Adrenal gland (tissue), 12 donors: ENCODE measurements around the gene TNS4. TPM values are rescaled to one million over a fixed set of nuclear protein-coding genes. Genes with fewer than 3 reads are reported as not detected.
A peak's percentile ranks its signal among the peaks of the same experiment; 100 is the strongest.

Experiments used
- DNase-seq, 7 donors: peaks; one replicate each; pipeline ENCODE4 v3.0.0-alpha.2; 2019 to 2020
- H3K27ac ChIP-seq, 5 donors: fragments of 200-600 bp; sonication (generic) in 4 of 5; 1 replicate in 3 of 5; 2 replicates in 2 of 5; pipeline versions ENCODE4 v1.5.1 to v1.8.0; 2016 to 2020; ENCODE audit warnings: mild to moderate bottlenecking in 1 of 5
- H3K27me3 ChIP-seq: fragments of 200-600 bp; 2 replicates; pipeline ENCODE4 v1.8.0; 2021
- H3K36me3 ChIP-seq, 2 donors: fragments of 200-600 bp; replicated peaks in 1 of 2; 1 replicate in 1 of 2; 2 replicates in 1 of 2; pipeline versions ENCODE4 v1.5.1 to v1.8.0; 2018 to 2022
- H3K4me1 ChIP-seq, 2 donors: fragments of 200-600 bp; replicated peaks in 1 of 2; 1 replicate in 1 of 2; 2 replicates in 1 of 2; pipeline versions ENCODE4 v1.5.1 to v1.8.0; 2018 to 2021
- H3K4me3 ChIP-seq, 4 donors: fragments of 200-600 bp; sonication (generic) in 3 of 4; one replicate each; pipeline ENCODE4 v1.5.1; 2016 to 2018
- H3K9me3 ChIP-seq, 3 donors: fragments of 200-600 bp; sonication (generic) in 1 of 3; replicated peaks in 1 of 3; 1 replicate in 2 of 3; 2 replicates in 1 of 3; pipeline versions ENCODE4 v1.5.1 to v1.8.0; 2016 to 2021
- POLR2A ChIP-seq, 2 donors: fragments of 450-650 bp; IDR thresholded peaks; one replicate each; pipeline ENCODE4 v1.6.1; 2017; ENCODE audit warnings: antibody characterized with exemption in 2 of 2, mild to moderate bottlenecking in 2 of 2, moderate library complexity in 1 of 2
- WGBS, 4 donors: extraction: QIAGEN DNeasy Blood & Tissue Kit in 2 of 4; methylation state at CpG; one replicate each; pipeline versions ENCODE4 v1.1.5 to v1.1.7; 2013 to 2017; 5-methylcytosine and 5-hydroxymethylcytosine counted together
- intact Hi-C, 2 donors: fragments of 100-400 bp; cut with DNase I; formaldehyde crosslinking; loops; one replicate each; pipeline versions ENCODE4 v1.14.1 to v1.15.0; 2022 to 2023
- polyA plus RNA-seq, 3 donors: library from polyadenylated mRNA; stranded (reverse); fragments of 200-250 nt in 2 of 3; fragments of 350-450 nt in 1 of 3; fragmentation: Illumina TruSeq in 1 of 3; extraction: RNeasy Lipid Tissue Mini Kit (QIAGEN cat#74804) in 1 of 3; gene quantifications; one replicate each; pipeline ENCODE4 v1.2.3, GENCODE V29; 2013 to 2014
- total RNA-seq, 9 donors: library from RNA; depleted of rRNA in 4 of 9; stranded (reverse); fragments of >200 nt in 4 of 9; fragments of 120-200 nt in 1 of 9; fragmentation: NEBNext Ultra II Directional in 1 of 9; extraction: Animal tissue kit (Norgen Biotek cat#: 25700) in 1 of 9; gene quantifications; one replicate each; pipeline versions ENCODE4 v1.1.0 to v1.2.4, GENCODE V29; 2013 to 2023
- TF ChIP-seq, protein P1 (sequence below), 6 experiments: fragments of 450-650 bp in 4 of 6; fragments of 200-600 bp in 2 of 6; sonication (generic) in 1 of 6; IDR thresholded peaks; 1 replicate in 5 of 6; 2 replicates in 1 of 6; pipeline versions ENCODE4 v1.5.1 to v1.8.0; 2016 to 2021; ENCODE audit warnings: antibody characterized with exemption in 6 of 6, mild to moderate bottlenecking in 2 of 6, moderate library complexity in 1 of 6
- donor health status: healthy with polysubstance abuse.
- donor health status: Bipolar disorder and iron deficiency.
- donor health status: DM: yes; HTN: yes; CAD: no.
- donor health status: DM: no; HTN: no; CAD: no.
- donor health status: DM: no; HTN: no; CAD: no.
- donor health status: DM: yes; HTN: yes; CAD: no.

TNS4 gene
- total and polyA plus RNA-seq, 12 donors: 0.07 to 0.32 (median 0.11) TPM; not detected in 7

DNA sequence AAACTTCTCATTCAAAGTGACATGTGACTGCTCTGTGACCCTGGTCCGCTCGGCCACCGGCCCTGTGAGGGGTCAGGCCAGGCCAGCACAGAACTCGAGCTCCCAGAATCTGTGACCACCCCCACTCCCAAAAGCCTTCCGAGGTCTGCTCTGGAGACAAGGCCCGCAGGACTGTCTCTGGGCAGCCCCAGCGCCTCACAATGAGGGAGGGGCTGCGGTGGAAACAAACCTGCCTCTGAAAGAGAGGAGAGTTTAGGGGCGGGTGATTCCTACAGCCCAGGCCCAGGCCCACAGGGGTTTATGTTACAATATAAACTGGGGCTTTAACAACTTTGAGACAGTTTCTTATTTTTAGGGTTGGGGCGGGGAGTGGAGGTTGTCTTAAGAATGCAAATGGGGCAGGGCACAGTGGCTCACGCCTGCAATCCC is 38.3 kb downstream of the TNS4 start:
- Histone ChIP-seq H3K36me3 (peaks cover 0 to 1% of the 10 kb centered on the region in 2 donors), H3K9me3 (no peaks in the 10 kb centered on the region), H3K27ac (peak overlapping the region in 2 of 5 donors; percentile 38 to 63), H3K4me3 (no peak overlapping the region), H3K27me3 (no peaks in the 10 kb centered on the region), H3K4me1 (peaks cover 0 to 10% of the 10 kb centered on the region in 2 donors)
- TF ChIP-seq POLR2A (IDR thresholded peaks at IDR 0.05): no peak
- TF ChIP-seq, protein P1, sequence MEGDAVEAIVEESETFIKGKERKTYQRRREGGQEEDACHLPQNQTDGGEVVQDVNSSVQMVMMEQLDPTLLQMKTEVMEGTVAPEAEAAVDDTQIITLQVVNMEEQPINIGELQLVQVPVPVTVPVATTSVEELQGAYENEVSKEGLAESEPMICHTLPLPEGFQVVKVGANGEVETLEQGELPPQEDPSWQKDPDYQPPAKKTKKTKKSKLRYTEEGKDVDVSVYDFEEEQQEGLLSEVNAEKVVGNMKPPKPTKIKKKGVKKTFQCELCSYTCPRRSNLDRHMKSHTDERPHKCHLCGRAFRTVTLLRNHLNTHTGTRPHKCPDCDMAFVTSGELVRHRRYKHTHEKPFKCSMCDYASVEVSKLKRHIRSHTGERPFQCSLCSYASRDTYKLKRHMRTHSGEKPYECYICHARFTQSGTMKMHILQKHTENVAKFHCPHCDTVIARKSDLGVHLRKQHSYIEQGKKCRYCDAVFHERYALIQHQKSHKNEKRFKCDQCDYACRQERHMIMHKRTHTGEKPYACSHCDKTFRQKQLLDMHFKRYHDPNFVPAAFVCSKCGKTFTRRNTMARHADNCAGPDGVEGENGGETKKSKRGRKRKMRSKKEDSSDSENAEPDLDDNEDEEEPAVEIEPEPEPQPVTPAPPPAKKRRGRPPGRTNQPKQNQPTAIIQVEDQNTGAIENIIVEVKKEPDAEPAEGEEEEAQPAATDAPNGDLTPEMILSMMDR (IDR thresholded peaks at IDR 0.05): no peak
- 64 to 71% (median 68%) methylated on average over 8 to 11 of the region's 11 CpGs for WGBS, 4 donors
- DNase-seq: peak in 1 of 7 donors; percentile 33
- intact Hi-C loops: no loop called here

DNA sequence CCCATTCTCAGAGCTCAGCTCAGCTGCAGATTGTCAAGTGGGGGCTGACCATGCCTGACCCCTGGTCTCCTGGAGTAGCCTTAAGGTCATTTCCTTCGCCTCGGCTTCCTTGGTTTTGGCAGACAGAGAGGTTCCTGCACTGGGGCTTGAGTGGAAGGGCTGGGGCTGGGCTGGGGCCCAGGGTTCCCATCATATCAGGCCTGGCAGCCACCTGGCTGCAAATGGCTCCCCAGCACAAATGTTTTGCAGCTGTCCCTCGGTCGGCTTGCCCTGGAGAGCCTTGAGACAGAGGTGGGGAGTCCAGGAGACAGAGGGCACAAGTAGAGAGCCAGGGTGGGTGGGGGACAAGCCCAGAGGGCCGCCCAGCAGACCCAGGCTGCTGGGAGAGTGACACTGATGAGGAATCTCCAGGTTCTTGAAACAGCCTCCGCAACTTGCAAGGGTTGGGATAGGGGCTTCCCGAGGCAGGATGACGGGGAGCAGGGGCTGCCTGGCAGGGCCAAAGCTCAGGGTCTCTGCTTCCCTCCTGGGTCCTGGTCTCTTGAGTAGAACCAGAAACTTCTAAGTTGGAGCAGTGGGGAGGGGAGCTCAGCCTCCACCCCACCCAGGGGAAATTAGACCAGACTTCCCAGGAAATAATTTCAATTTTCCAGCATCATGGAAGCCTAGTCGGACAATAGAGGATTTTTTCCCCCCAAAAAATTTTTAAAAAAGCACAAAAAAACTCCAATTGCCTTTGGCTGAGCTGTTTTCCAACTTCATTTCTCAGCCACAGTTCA is 38.9 kb downstream of the TNS4 start:
- TF ChIP-seq POLR2A (IDR thresholded peaks at IDR 0.05): no peak
- TF ChIP-seq, protein P1 (IDR thresholded peaks at IDR 0.05): no peak
- intact Hi-C loops: no loop called here
- Histone ChIP-seq H3K4me3 (no peak overlapping the region), H3K4me1 (peaks cover 0 to 15% of the 10 kb centered on the region in 2 donors), H3K36me3 (peaks cover 0 to 7% of the 10 kb centered on the region in 2 donors), H3K27ac (peak overlapping the region in 2 of 5 donors; percentile 38 to 63), H3K9me3 (no peaks in the 10 kb centered on the region), H3K27me3 (no peaks in the 10 kb centered on the region)
- peak in 1 of 7 donors; percentile 25 for DNase-seq
- WGBS, 4 donors: 61 to 76% (median 72%) methylated on average over 6 to 9 of the region's 9 CpGs

DNA sequence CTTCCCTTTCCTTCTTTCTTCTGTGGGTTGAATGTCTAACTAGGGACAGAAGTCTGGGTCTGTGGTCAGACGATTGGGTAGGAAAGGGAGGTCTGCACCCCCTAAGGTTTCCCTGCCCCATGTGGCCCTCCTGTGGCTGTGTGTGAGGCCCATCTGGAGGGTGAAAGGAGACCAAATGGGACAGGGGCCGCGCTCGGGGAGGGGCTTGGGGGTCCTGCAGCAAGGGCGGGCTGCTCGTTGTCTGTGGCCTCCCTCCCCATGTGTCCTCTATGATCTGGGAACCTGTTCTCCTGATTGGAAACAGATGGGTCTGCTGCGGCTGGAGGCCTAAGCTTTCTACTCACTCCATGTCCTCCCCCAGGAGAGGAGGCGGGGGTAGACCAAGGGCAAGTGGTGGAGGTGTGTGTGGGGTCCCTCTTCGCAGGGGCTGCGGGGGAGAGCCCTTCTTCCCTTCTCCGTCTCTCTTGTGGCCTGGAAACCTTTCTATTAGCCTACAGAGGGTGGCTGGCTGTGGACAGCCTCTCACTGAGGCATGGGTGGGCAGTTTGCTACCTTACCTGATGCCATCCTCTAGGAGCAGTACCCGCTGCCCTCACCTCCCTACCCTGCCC is 39.6 kb downstream of the TNS4 start:
- Histone ChIP-seq H3K4me3 (no peak overlapping the region), H3K27me3 (no peaks in the 10 kb centered on the region), H3K36me3 (peaks cover 0 to 14% of the 10 kb centered on the region in 2 donors), H3K4me1 (peaks cover 0 to 20% of the 10 kb centered on the region in 2 donors), H3K27ac (peak overlapping the region in 2 of 5 donors; percentile 38 to 63), H3K9me3 (no peaks in the 10 kb centered on the region)
- intact Hi-C loops: no loop called here
- peak in 1 of 7 donors; percentile 22 for DNase-seq
- WGBS, 4 donors: 59 to 72% (median 67%) methylated on average over 10 to 12 of the region's 12 CpGs
- TF ChIP-seq POLR2A (IDR thresholded peaks at IDR 0.05): no peak
- TF ChIP-seq, protein P1 (IDR thresholded peaks at IDR 0.05): no peak

DNA sequence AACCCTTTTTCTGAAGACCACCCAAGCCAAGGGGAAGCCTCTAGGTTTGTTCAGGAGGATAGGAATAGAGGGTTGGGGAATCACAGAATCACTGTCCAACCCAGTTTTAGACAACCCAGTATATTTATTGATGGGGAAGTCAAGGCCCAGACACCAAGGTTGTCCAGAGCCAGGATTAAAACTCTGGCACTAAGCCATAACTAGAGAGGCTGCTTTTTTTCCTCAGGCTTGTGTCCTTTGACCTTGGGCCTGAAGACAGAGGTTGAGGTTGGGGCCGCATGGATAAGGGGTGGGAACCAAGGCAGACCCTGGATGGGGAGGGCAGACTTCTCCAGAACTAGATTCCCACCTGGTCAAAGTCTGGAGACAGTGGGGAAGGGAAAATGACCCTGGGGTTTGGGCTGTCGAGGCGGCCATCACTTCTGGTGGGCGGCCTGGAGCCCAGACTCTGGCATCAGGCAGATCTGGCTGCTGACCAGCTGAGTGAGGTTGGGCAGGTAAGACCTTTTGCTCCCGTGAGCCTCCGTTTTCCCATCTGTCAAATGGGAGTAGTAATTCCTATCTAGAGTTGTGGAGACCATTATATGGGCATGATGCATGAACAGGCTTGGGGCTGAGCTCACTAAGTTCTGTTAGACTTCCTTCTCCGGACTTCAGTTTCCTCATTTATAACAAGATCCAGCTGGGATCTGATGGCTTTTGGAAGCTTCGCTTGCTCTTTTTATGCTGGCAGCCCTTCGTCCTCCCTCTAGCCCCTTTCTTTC is 40.3 kb downstream of the TNS4 start:
- WGBS, 4 donors: 61 to 74% (median 68%) methylated on average over 9 of the region's 9 CpGs
- H3K4me1 ChIP-seq: peaks cover 0 to 20% of the 10 kb centered on the region in 2 donors
- peak in 1 of 7 donors; percentile 26 for DNase-seq

More for the DNA sequence above, 40.3 kb downstream of the TNS4 start:
- Histone ChIP-seq H3K9me3 (no peaks in the 10 kb centered on the region), H3K36me3 (peaks cover 0 to 21% of the 10 kb centered on the region in 2 donors), H3K27ac (peak overlapping the region in 1 of 5 donors; percentile 63), H3K27me3 (no peaks in the 10 kb centered on the region), H3K4me3 (no peak overlapping the region)
- TF ChIP-seq POLR2A (IDR thresholded peaks at IDR 0.05): no peak
- TF ChIP-seq, protein P1 (IDR thresholded peaks at IDR 0.05): no peak
- intact Hi-C loops: no loop called here
